Central memory CD4-positive, alpha-beta T cell (primary cell): ENCODE measurements around the gene PIK3AP1.

Source experiments
- DNase-seq: peaks from one replicate; pipeline ENCODE4 v3.0.0; 2022

The PIK3AP1 gene

GRCh38 chr10:96670786-96671185 is 49.5 kb downstream of the PIK3AP1 start:
- DNase-seq = no peak

- no peak for DNase-seq
These were observed 52.9 kb downstream of the PIK3AP1 start for GRCh38 chr10:96667401-96667800.

GRCh38 chr10:96666741-96667140 is 53.6 kb downstream of the PIK3AP1 start:
- no peak for DNase-seq

- DNase-seq = no peak
These were observed 55.0 kb downstream of the PIK3AP1 start for GRCh38 chr10:96665306-96665705.

- DNase-seq = no peak
These were observed 55.8 kb downstream of the PIK3AP1 start for GRCh38 chr10:96664563-96664962.

- no peak for DNase-seq
These were observed 56.5 kb downstream of the PIK3AP1 start for GRCh38 chr10:96663797-96664196.

GRCh38 chr10:96661632-96662031 is 58.7 kb downstream of the PIK3AP1 start:
- no peak for DNase-seq

GRCh38 chr10:96660297-96660696 is 60.0 kb downstream of the PIK3AP1 start:
- no peak for DNase-seq

GRCh38 chr10:96658844-96659243 is 61.5 kb downstream of the PIK3AP1 start:
- DNase-seq = no peak

GRCh38 chr10:96657385-96657784 is 62.9 kb downstream of the PIK3AP1 start:
- no peak for DNase-seq

GRCh38 chr10:96656839-96657238 is 63.5 kb downstream of the PIK3AP1 start:
- DNase-seq = no peak

- no peak for DNase-seq
These were observed 64.1 kb downstream of the PIK3AP1 start for GRCh38 chr10:96656198-96656577.

GRCh38 chr10:96655461-96656197 is 64.7 kb downstream of the PIK3AP1 start:
- no peak for DNase-seq

GRCh38 chr10:96651998-96652431 is 68.3 kb downstream of the PIK3AP1 start:
- peak; percentile 37 for DNase-seq

GRCh38 chr10:96650958-96651357 is 69.4 kb downstream of the PIK3AP1 start:
- no peak for DNase-seq

- no peak for DNase-seq
These were observed 72.0 kb downstream of the PIK3AP1 start for GRCh38 chr10:96648297-96648696.

- no peak for DNase-seq
These were observed 72.8 kb downstream of the PIK3AP1 start for GRCh38 chr10:96647466-96647865.

GRCh38 chr10:96646751-96647166 is 73.6 kb downstream of the PIK3AP1 start:
- no peak for DNase-seq

GRCh38 chr10:96646301-96646700 is 74.0 kb downstream of the PIK3AP1 start:
- DNase-seq = no peak

GRCh38 chr10:96645191-96645721 is 75.1 kb downstream of the PIK3AP1 start:
- no peak for DNase-seq

- no peak for DNase-seq
These were observed 76.4 kb downstream of the PIK3AP1 start for GRCh38 chr10:96643920-96644319.

GRCh38 chr10:96642973-96643372 is 77.3 kb downstream of the PIK3AP1 start:
- DNase-seq = no peak

GRCh38 chr10:96642530-96642929 is 77.8 kb downstream of the PIK3AP1 start:
- DNase-seq = no peak

GRCh38 chr10:96641396-96642295 is 78.7 kb downstream of the PIK3AP1 start:
- no peak for DNase-seq
